Keratinocyte (primary cell): ENCODE measurements around the gene CCDC170.

Source experiments
- EZH2 ChIP-seq: IDR thresholded peaks from one replicate; pipeline ENCODE4 v1.6.1; 2012; ENCODE audit warnings: inconsistent platforms, mild to moderate bottlenecking, low read length, moderate library complexity
- TF ChIP-seq, protein P1 (sequence below), 3 experiments: IDR thresholded peaks in 1 of 3; conservative IDR thresholded peaks in 1 of 3; optimal IDR thresholded peaks in 1 of 3; 2 replicates in 2 of 3; 3 replicates in 1 of 3; pipeline versions ENCODE3 to v1.5.1; 2011; ENCODE audit warnings: low read length in 3 of 3, mild to moderate bottlenecking in 3 of 3, moderate library complexity in 2 of 3, control low read depth in 1 of 3, inconsistent platforms in 1 of 3; ENCODE audit not compliant: insufficient read depth in 2 of 3; ENCODE audit errors: extremely low read depth in 1 of 3

DNA sequence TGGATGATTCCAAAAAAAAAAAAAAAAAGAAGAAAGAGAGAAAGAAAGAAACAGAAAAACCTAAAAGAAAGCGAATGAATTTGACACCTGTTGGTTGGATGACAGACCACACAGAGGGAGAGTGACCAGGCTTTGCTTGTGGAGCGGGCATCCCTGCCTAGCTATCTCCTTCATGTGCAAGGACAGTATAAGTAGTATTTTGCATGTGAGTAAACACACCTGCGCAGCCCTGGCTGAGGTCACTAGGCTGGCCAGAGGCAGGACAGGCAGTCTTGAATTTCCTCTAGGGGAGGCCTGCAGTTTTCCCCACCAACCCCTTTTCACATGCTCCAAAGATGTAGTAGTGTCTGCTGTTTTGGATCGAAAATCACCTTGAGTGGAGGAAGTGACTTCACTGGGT is 126.4 kb downstream of the CCDC170 start:
- TF ChIP-seq, protein P1, sequence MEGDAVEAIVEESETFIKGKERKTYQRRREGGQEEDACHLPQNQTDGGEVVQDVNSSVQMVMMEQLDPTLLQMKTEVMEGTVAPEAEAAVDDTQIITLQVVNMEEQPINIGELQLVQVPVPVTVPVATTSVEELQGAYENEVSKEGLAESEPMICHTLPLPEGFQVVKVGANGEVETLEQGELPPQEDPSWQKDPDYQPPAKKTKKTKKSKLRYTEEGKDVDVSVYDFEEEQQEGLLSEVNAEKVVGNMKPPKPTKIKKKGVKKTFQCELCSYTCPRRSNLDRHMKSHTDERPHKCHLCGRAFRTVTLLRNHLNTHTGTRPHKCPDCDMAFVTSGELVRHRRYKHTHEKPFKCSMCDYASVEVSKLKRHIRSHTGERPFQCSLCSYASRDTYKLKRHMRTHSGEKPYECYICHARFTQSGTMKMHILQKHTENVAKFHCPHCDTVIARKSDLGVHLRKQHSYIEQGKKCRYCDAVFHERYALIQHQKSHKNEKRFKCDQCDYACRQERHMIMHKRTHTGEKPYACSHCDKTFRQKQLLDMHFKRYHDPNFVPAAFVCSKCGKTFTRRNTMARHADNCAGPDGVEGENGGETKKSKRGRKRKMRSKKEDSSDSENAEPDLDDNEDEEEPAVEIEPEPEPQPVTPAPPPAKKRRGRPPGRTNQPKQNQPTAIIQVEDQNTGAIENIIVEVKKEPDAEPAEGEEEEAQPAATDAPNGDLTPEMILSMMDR (optimal IDR thresholded peaks at IDR 0.05 in 1 of 3, IDR thresholded peaks at IDR 0.05 in 1 of 3, conservative IDR thresholded peaks at IDR 0.05 in 1 of 3; ENCODE audit: extremely low read depth in 1 of 3, insufficient read depth in 2 of 3, low read length in 3 of 3): no peak
- no peak for TF ChIP-seq EZH2
